Left ventricle myocardium inferior (tissue), 1 donor: Measurements from ENCODE around the gene KMT2B. TPM values are rescaled to one million over a fixed set of nuclear protein-coding genes. Genes with fewer than 3 reads are reported as not detected.

ENCODE experiments used
- DNase-seq: peaks from one replicate; pipeline ENCODE4 v3.0.0-alpha.2; 2020
- H3K27ac ChIP-seq: fragments of 200-600 bp; replicated peaks from 2 replicates; pipeline ENCODE4 v1.8.0; 2021
- H3K27me3 ChIP-seq: fragments of 200-600 bp; 2 replicates; pipeline ENCODE4 v1.8.0; 2021; ENCODE audit warnings: low read depth
- H3K36me3 ChIP-seq: fragments of 200-600 bp; 2 replicates; pipeline ENCODE4 v1.8.0; 2021
- H3K4me1 ChIP-seq: fragments of 200-600 bp; 2 replicates; pipeline ENCODE4 v1.8.0; 2021
- H3K4me3 ChIP-seq: fragments of 200-600 bp; 2 replicates; pipeline ENCODE4 v1.8.0; 2021; ENCODE audit warnings: mild to moderate bottlenecking, moderate library complexity
- H3K9me3 ChIP-seq: fragments of 200-600 bp; replicated peaks from 2 replicates; pipeline ENCODE4 v1.8.0; 2021
- CTCF ChIP-seq: fragments of 200-600 bp; IDR thresholded peaks from 2 replicates; pipeline ENCODE4 v1.8.0; 2021; ENCODE audit warnings: antibody characterized with exemption, mild to moderate bottlenecking, borderline replicate concordance
- intact Hi-C: fragments of 100-400 bp; cut with micrococcal nuclease; formaldehyde crosslinking; loops from one replicate; pipeline ENCODE4 v1.11.0; 2022
- total RNA-seq: library from RNA; stranded (reverse); fragmentation: NEBNext Ultra II Directional; extraction: Animal tissue kit (Norgen Biotek cat#: 25700); gene quantifications from one replicate; pipeline ENCODE4 v1.2.1, GENCODE V29; 2021
- donor health status: DM: no; HTN: yes; CAD: no; lungs with severe emphysema.

KMT2B gene
- total RNA-seq, 1 donor from 2014 or later: 12.8 TPM

- Histone ChIP-seq H3K4me1 (peaks cover 4% of the 10 kb centered on the region), H3K4me3 (no peak overlapping the region), H3K36me3 (peaks cover 98% of the 10 kb centered on the region), H3K27ac (no peak overlapping the region), H3K9me3 (no peaks in the 10 kb centered on the region), H3K27me3 (no peaks in the 10 kb centered on the region)
- intact Hi-C loops: no loop called here
- no peak for DNase-seq
- no peak for TF ChIP-seq CTCF
Measured at GRCh38 chr19:35725216-35725861, 7.5 kb downstream of the KMT2B start.

GRCh38 chr19:35727053-35727955 lies 9.5 kb downstream of the KMT2B start:
- H3K27ac ChIP-seq: no peak overlapping the region
- H3K4me3 ChIP-seq: no peak overlapping the region
- H3K36me3 ChIP-seq: peaks cover 100% of the 10 kb centered on the region
- intact Hi-C loops: no loop called here
- no peak for TF ChIP-seq CTCF
- H3K4me1 ChIP-seq: peaks cover under 1% of the 10 kb centered on the region
- no peaks in the 10 kb centered on the region for H3K27me3 ChIP-seq
- DNase-seq: no peak
- H3K9me3 ChIP-seq: no peaks in the 10 kb centered on the region

GRCh38 chr19:35727956-35728706 lies 10.3 kb downstream of the KMT2B start:
- Histone ChIP-seq H3K4me3 (no peak overlapping the region), H3K27me3 (no peaks in the 10 kb centered on the region), H3K36me3 (peaks cover 98% of the 10 kb centered on the region), H3K4me1 (no peaks in the 10 kb centered on the region), H3K27ac (no peak overlapping the region), H3K9me3 (no peaks in the 10 kb centered on the region)
- intact Hi-C loops: no loop called here
- TF ChIP-seq CTCF: no peak
- DNase-seq: no peak

DNA sequence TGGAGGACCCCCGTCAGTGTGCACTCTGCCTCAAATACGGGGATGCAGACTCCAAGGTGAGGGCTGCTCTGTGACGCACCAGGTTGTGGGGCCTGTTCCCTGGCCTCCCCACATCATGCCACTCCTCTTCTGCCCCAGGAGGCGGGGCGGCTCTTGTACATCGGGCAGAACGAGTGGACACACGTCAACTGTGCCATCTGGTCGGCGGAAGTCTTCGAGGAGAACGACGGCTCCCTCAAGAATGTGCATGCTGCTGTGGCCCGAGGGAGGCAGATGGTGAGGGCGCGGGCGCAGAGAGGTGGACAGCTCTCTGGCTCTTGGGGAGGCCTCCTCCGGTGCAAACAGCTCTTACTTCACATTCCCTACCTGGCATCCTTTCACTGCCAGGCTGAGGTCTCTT lies 11.2 kb downstream of the KMT2B start:
- TF ChIP-seq CTCF: no peak
- peaks cover 97% of the 10 kb centered on the region for H3K36me3 ChIP-seq
- no peak for DNase-seq

GRCh38 chr19:35729763-35730162 lies 12.0 kb downstream of the KMT2B start:
- H3K9me3 ChIP-seq: no peaks in the 10 kb centered on the region
- DNase-seq: no peak
- H3K4me1 ChIP-seq: no peaks in the 10 kb centered on the region
- H3K36me3 ChIP-seq: peaks cover 93% of the 10 kb centered on the region
- TF ChIP-seq CTCF: no peak
- H3K4me3 ChIP-seq: no peak overlapping the region
- intact Hi-C loops: no loop called here
- no peaks in the 10 kb centered on the region for H3K27me3 ChIP-seq
- no peak overlapping the region for H3K27ac ChIP-seq

More for the DNA sequence above, 11.2 kb downstream of the KMT2B start:
- Histone ChIP-seq H3K27ac (no peak overlapping the region), H3K9me3 (no peaks in the 10 kb centered on the region), H3K4me3 (no peak overlapping the region), H3K4me1 (no peaks in the 10 kb centered on the region), H3K27me3 (no peaks in the 10 kb centered on the region)
- intact Hi-C loops: no loop called here
